IMR-90 (cell line): ENCODE data around the gene LIPJ. TPM values are rescaled to one million over a fixed set of nuclear protein-coding genes. Genes with fewer than 3 reads are reported as not detected.

Source experiments
- ATAC-seq: fragments of 200-7000 bp; cut with Tn5 transposase; 2 replicates; pipeline ENCODE4 v1.9.1; 2020; ENCODE audit warnings: low read depth, mild to moderate bottlenecking, moderate library complexity
- BruUV-seq: library from RNA; stranded (reverse); fragments of 400-500 nt; replicated peaks from 2 replicates; lab custom pipeline; 2021; lab: Mats Ljungman, UMichigan
- CTCF ChIA-PET: fragments of 300-600 bp; formaldehyde crosslinking; extraction: SDS; loops from one replicate; lab custom pipeline; 2021; ENCODE audit warnings: antibody characterized with exemption; lab: Yijun Ruan, JAX
- POLR2A ChIA-PET: fragments of 300-600 bp; sonication (Branson Sonifier 250); formaldehyde crosslinking; loops from one replicate; lab custom pipeline; 2022; ENCODE audit warnings: antibody characterized with exemption; ENCODE audit not compliant: unreplicated experiment; lab: Charles Lee
- DNase-seq: peaks from one replicate; pipeline ENCODE4 v3.0.0; 2013
- H2AFZ ChIP-seq: replicated peaks from 2 replicates; pipeline ENCODE3; 2013; ENCODE audit warnings: low read length, mild to moderate bottlenecking; ENCODE audit not compliant: poor library complexity
- H2AK5ac ChIP-seq: 2 replicates; pipeline ENCODE4 v1.6.1; 2013; ENCODE audit warnings: low read depth, low read length, inconsistent platforms
- H2AK9ac ChIP-seq: replicated peaks from 2 replicates; pipeline ENCODE3; 2013; ENCODE audit warnings: mild to moderate bottlenecking, low read depth, low read length, moderate library complexity; ENCODE audit not compliant: poor library complexity
- H2BK120ac ChIP-seq: 2 replicates; pipeline ENCODE4 v1.6.1; 2013; ENCODE audit warnings: low read depth, low read length, inconsistent platforms
- H2BK15ac ChIP-seq: 3 replicates; pipeline ENCODE4 v1.6.1; 2013; ENCODE audit warnings: low read depth, low read length, inconsistent platforms
- H2BK20ac ChIP-seq: 2 replicates; pipeline ENCODE4 v1.6.1; 2013; ENCODE audit warnings: low read depth, mild to moderate bottlenecking, inconsistent platforms, low read length, moderate library complexity
- H2BK5ac ChIP-seq: 2 replicates; pipeline ENCODE4 v1.6.1; 2013; ENCODE audit warnings: mild to moderate bottlenecking, low read depth, low read length, inconsistent platforms; ENCODE audit not compliant: poor library complexity, severe bottlenecking
- H3K14ac ChIP-seq: replicated peaks from 2 replicates; pipeline ENCODE4 v1.6.1; 2013; ENCODE audit warnings: low read depth, low read length, inconsistent platforms
- H3K18ac ChIP-seq: 2 replicates; pipeline ENCODE4 v1.6.1; 2013; ENCODE audit warnings: low read depth, low read length, control low read depth
- H3K23ac ChIP-seq: 2 replicates; pipeline ENCODE4 v1.6.1; 2013; ENCODE audit warnings: low read depth, low read length, inconsistent platforms
- H3K27ac ChIP-seq: 2 replicates; pipeline ENCODE4 v1.5.1; 2013; ENCODE audit warnings: mild to moderate bottlenecking, control low read depth, low read length; ENCODE audit not compliant: insufficient read depth
- H3K27me3 ChIP-seq: 2 replicates; pipeline ENCODE4 v1.6.1; 2013; ENCODE audit warnings: low read length; ENCODE audit not compliant: control insufficient read depth, insufficient read depth
- H3K36me3 ChIP-seq: 2 replicates; pipeline ENCODE4 v1.6.1; 2013; ENCODE audit warnings: low read length, mixed read lengths; ENCODE audit not compliant: control insufficient read depth, insufficient read depth
- H3K4ac ChIP-seq: 2 replicates; pipeline ENCODE4 v1.6.1; 2013; ENCODE audit warnings: low read depth, low read length, inconsistent platforms
- H3K4me1 ChIP-seq: 2 replicates; pipeline ENCODE4 v1.6.1; 2013; ENCODE audit warnings: low read length, mixed read lengths; ENCODE audit not compliant: control insufficient read depth, insufficient read depth
- H3K4me2 ChIP-seq: 2 replicates; pipeline ENCODE4 v1.6.1; 2013; ENCODE audit warnings: low read depth, mild to moderate bottlenecking, control low read depth, low read length, moderate library complexity
- H3K4me3 ChIP-seq: 2 replicates; pipeline ENCODE4 v1.5.1; 2013; ENCODE audit warnings: low read depth, mild to moderate bottlenecking, control low read depth, low read length, moderate library complexity; ENCODE audit not compliant: insufficient read depth
- H3K56ac ChIP-seq: 2 replicates; pipeline ENCODE4 v1.6.1; 2013; ENCODE audit warnings: low read length, inconsistent platforms; ENCODE audit not compliant: insufficient read depth; ENCODE audit errors: extremely low read depth
- H3K79me1 ChIP-seq, 2 experiments: 2 replicates each; pipeline ENCODE4 v1.6.1; 2013; ENCODE audit warnings: low read length in 2 of 2, inconsistent platforms in 1 of 2, low read depth in 1 of 2
- H3K9ac ChIP-seq: 2 replicates; pipeline ENCODE4 v1.6.1; 2013; ENCODE audit warnings: low read depth, low read length, control low read depth
- H3K9me1 ChIP-seq: 2 replicates; pipeline ENCODE4 v1.6.1; 2013; ENCODE audit warnings: low read length, inconsistent platforms; ENCODE audit not compliant: insufficient read depth
- H3K9me3 ChIP-seq: 2 replicates; pipeline ENCODE4 v1.6.1; 2013; ENCODE audit warnings: low read length; ENCODE audit not compliant: control insufficient read depth, insufficient read depth
- H4K20me1 ChIP-seq: 2 replicates; pipeline ENCODE4 v1.6.1; 2013; ENCODE audit warnings: low read length, inconsistent platforms; ENCODE audit not compliant: insufficient read depth
- H4K5ac ChIP-seq: 2 replicates; pipeline ENCODE4 v1.6.1; 2013; ENCODE audit warnings: mild to moderate bottlenecking, low read depth, low read length, control low read depth
- H4K8ac ChIP-seq, 2 experiments: 2 replicates each; pipeline ENCODE4 v1.6.1; 2013; ENCODE audit warnings: low read depth in 2 of 2, low read length in 2 of 2, control low read depth in 1 of 2, inconsistent platforms in 1 of 2
- H4K91ac ChIP-seq: 2 replicates; pipeline ENCODE4 v1.6.1; 2013; ENCODE audit warnings: low read depth, low read length, inconsistent platforms; ENCODE audit not compliant: insufficient read depth
- BHLHE40 ChIP-seq: fragments of 150-350 bp; IDR thresholded peaks from 2 replicates; pipeline ENCODE4 v1.6.1; 2016; ENCODE audit warnings: mild to moderate bottlenecking, low read depth, low read length
- CEBPB ChIP-seq: IDR thresholded peaks from 2 replicates; pipeline ENCODE4 v1.6.1; 2012; ENCODE audit warnings: low read depth, low read length, improper control_type of control experiment
- CHD1 ChIP-seq: IDR thresholded peaks from 2 replicates; pipeline ENCODE4 v1.6.1; 2012; ENCODE audit warnings: low read depth, low read length, improper control_type of control experiment
- CTCF ChIP-seq: conservative IDR thresholded peaks from 2 replicates; pipeline ENCODE4 v1.5.1; 2012; ENCODE audit warnings: mild to moderate bottlenecking, low read depth, low read length, improper control_type of control experiment
- ELK1 ChIP-seq: fragments of 150-350 bp; IDR thresholded peaks from 2 replicates; pipeline ENCODE4 v1.6.1; 2016; ENCODE audit warnings: low read depth, mild to moderate bottlenecking, low read length, moderate library complexity, borderline replicate concordance
- FOS ChIP-seq: fragments of 150-350 bp; IDR thresholded peaks from 2 replicates; pipeline ENCODE4 v1.6.1; 2016; ENCODE audit warnings: low read depth, low read length
- MAZ ChIP-seq: IDR thresholded peaks from 2 replicates; pipeline ENCODE4 v1.6.1; 2012; ENCODE audit warnings: low read depth, mild to moderate bottlenecking, low read length, improper control_type of control experiment, moderate library complexity, borderline replicate concordance
- MXI1 ChIP-seq: IDR thresholded peaks from 2 replicates; pipeline ENCODE4 v1.6.1; 2012; ENCODE audit warnings: low read depth, mild to moderate bottlenecking, low read length, moderate library complexity, borderline replicate concordance
- NFE2L2 ChIP-seq: fragments of 150-350 bp; IDR thresholded peaks from 2 replicates; pipeline ENCODE4 v1.6.1; 2016; ENCODE audit warnings: low read depth, mild to moderate bottlenecking, low read length
- POLR2A ChIP-seq: IDR thresholded peaks from 2 replicates; pipeline ENCODE4 v1.6.1; 2012; ENCODE audit warnings: mild to moderate bottlenecking, low read depth, low read length
- RAD21 ChIP-seq: IDR thresholded peaks from 2 replicates; pipeline ENCODE4 v1.6.1; 2012; ENCODE audit warnings: low read length, improper control_type of control experiment
- RCOR1 ChIP-seq: IDR thresholded peaks from 2 replicates; pipeline ENCODE4 v1.6.1; 2012; ENCODE audit warnings: mild to moderate bottlenecking, low read length, improper control_type of control experiment; ENCODE audit not compliant: insufficient replicate concordance
- RFX5 ChIP-seq: IDR thresholded peaks from 2 replicates; pipeline ENCODE4 v1.8.0; 2012; ENCODE audit warnings: low read depth, mild to moderate bottlenecking, low read length, moderate library complexity
- SMC3 ChIP-seq: fragments of 150-350 bp; IDR thresholded peaks from 2 replicates; pipeline ENCODE4 v1.6.1; 2016; ENCODE audit warnings: low read depth, mild to moderate bottlenecking, antibody characterized with exemption, low read length, moderate library complexity
- USF2 ChIP-seq: fragments of 150-350 bp; IDR thresholded peaks from 2 replicates; pipeline ENCODE4 v1.6.1; 2017; ENCODE audit warnings: mild to moderate bottlenecking, antibody characterized with exemption, low read length, low read depth
- dilution Hi-C: fragments of 300-500 bp; cut with HindIII; formaldehyde crosslinking; loops from one replicate; pipeline ENCODE4 v1.14.3; 2018; ENCODE audit warnings: low sequenced_read_pairs; ENCODE audit not compliant: unreplicated experiment
- in situ Hi-C: fragments of 300-500 bp; cut with MboI; formaldehyde crosslinking; loops from 3 replicates; pipeline ENCODE4 v1.14.3; 2019; ENCODE audit warnings: low sequenced_read_pairs, inconsistent platforms, mixed read lengths
- intact Hi-C: fragments of 100-400 bp; cut with micrococcal nuclease; formaldehyde crosslinking; loops from 2 replicates; pipeline ENCODE4 v1.10.0; 2022
- polyA plus RNA-seq, 3 experiments: library from polyadenylated mRNA; depleted of rRNA; stranded (reverse); fragments of >200 nt; gene quantifications; 2 replicates each; pipeline ENCODE4 v1.2.3, GENCODE V29; 2012; ENCODE audit warnings: low replicate concordance in 1 of 3
- total RNA-seq: library from RNA; depleted of rRNA; stranded (reverse); fragments of >200 nt; gene quantifications from 2 replicates; pipeline ENCODE4 v1.2.3, GENCODE V29; 2012

Gene LIPJ
- total and polyA plus RNA-seq, 2 of the 4 experiments (the other 2 are of a cell fraction): not detected

- dilution Hi-C loops: no loop called here
- no peak overlapping the region for H3K4me3 ChIP-seq
- no peaks in the 10 kb centered on the region for H3K9me1 ChIP-seq
- no peak overlapping the region for H3K23ac ChIP-seq
- no peaks in the 10 kb centered on the region for H3K79me1 ChIP-seq
- H3K9me3 ChIP-seq: no peaks in the 10 kb centered on the region
- H3K4me2 ChIP-seq: no peak overlapping the region
- no peaks in the 10 kb centered on the region for H4K20me1 ChIP-seq
- no peak overlapping the region for H2BK20ac ChIP-seq
- no peak overlapping the region for H3K18ac ChIP-seq
- H2BK5ac ChIP-seq: no peak overlapping the region
- no peaks in the 10 kb centered on the region for H3K4me1 ChIP-seq
- no peak overlapping the region for H3K27ac ChIP-seq
- H2BK15ac ChIP-seq: no peak overlapping the region
- in situ Hi-C loops: no loop called here
- DNase-seq (no peak), ATAC-seq (no peak)
- no peak overlapping the region for H3K14ac ChIP-seq
- intact Hi-C loops: no loop called here
- H3K4ac ChIP-seq: no peak overlapping the region
- H3K36me3 ChIP-seq: no peaks in the 10 kb centered on the region
- H4K5ac ChIP-seq: no peak overlapping the region
- CTCF ChIA-PET: no interaction called here
- H4K91ac ChIP-seq: no peak overlapping the region
- no TSS peak for BruUV-seq
- no peak for TF ChIP-seq USF2
- TF ChIP-seq POLR2A: no peak
- no peak for TF ChIP-seq CTCF
- TF ChIP-seq RAD21: no peak
- no peak for TF ChIP-seq MAZ
- TF ChIP-seq ELK1: no peak
- no peak for TF ChIP-seq RFX5
- no peak for TF ChIP-seq CHD1
- no peak for TF ChIP-seq SMC3
- no peak for TF ChIP-seq FOS
- no peak for TF ChIP-seq RCOR1
- no peak for TF ChIP-seq MXI1
- no peak for TF ChIP-seq NFE2L2
- TF ChIP-seq CEBPB: no peak
- no peak for TF ChIP-seq BHLHE40
- POLR2A ChIA-PET: no interaction called here
- no peak overlapping the region for H2AFZ ChIP-seq
- H3K56ac ChIP-seq: no peak overlapping the region
- H2AK9ac ChIP-seq: no peak overlapping the region
- no peak overlapping the region for H3K9ac ChIP-seq
- H3K27me3 ChIP-seq: no peaks in the 10 kb centered on the region; the same call in 1 of the 2 replicates
- H2BK120ac ChIP-seq: no peak overlapping the region
- H4K8ac ChIP-seq: no peak overlapping the region
- H2AK5ac ChIP-seq: no peak overlapping the region
Observed at GRCh38 chr10:88624840-88625239, 38.3 kb downstream of the LIPJ start.
